PC-9 (cell line): ENCODE results near the gene ISG15. TPM values are rescaled to one million over a fixed set of nuclear protein-coding genes. Genes with fewer than 3 reads are reported as not detected.
"Not testable (repeated sequence)": the region's sequence is repeated elsewhere in the genome, so short reads cannot be mapped to it uniquely, and the experiment has no call there.

Source experiments
- BruUV-seq: library from RNA; stranded (reverse); fragments of 400-500 nt; replicated peaks from 2 replicates; lab custom pipeline; 2021; lab: Mats Ljungman, UMichigan
- CTCF ChIA-PET: fragments of 300-600 bp; sonication (Branson Sonifier 250); formaldehyde crosslinking; loops from one replicate; lab custom pipeline; 2022; ENCODE audit warnings: antibody characterized with exemption; lab: Charles Lee
- POLR2A ChIA-PET: fragments of 300-600 bp; sonication (Branson Sonifier 250); formaldehyde crosslinking; loops from one replicate; lab custom pipeline; 2022; ENCODE audit warnings: antibody characterized with exemption; ENCODE audit not compliant: unreplicated experiment; lab: Charles Lee
- DNase-seq, 2 experiments: peaks; one replicate each; pipeline versions ENCODE4 v3.0.0 to v3.0.0-alpha.2; 2015 to 2022; ENCODE audit warnings: mixed read lengths in 1 of 2
- H2AFZ ChIP-seq: fragments of 200-600 bp; sonication (generic); 2 replicates; pipeline ENCODE4 v1.8.1; 2017; ENCODE audit warnings: antibody characterized with exemption
- H3F3A ChIP-seq: fragments of 200-600 bp; sonication (generic); 2 replicates; pipeline ENCODE4 v1.8.1; 2017; ENCODE audit warnings: antibody characterized with exemption, mild to moderate bottlenecking, low read depth; ENCODE audit not compliant: insufficient read depth
- H3K27ac ChIP-seq: fragments of 200-600 bp; sonication (generic); 2 replicates; pipeline ENCODE4 v1.6.1; 2016; ENCODE audit warnings: mixed run types
- H3K27me3 ChIP-seq: fragments of 200-600 bp; sonication (generic); 2 replicates; pipeline ENCODE4 v1.6.1; 2016; ENCODE audit warnings: low read depth, mixed run types; ENCODE audit not compliant: insufficient read depth
- H3K36me3 ChIP-seq: fragments of 200-600 bp; sonication (generic); 2 replicates; pipeline ENCODE4 v1.6.1; 2016; ENCODE audit warnings: low read depth, mixed run types
- H3K4me1 ChIP-seq: fragments of 200-600 bp; sonication (generic); replicated peaks from 2 replicates; pipeline ENCODE4 v1.6.1; 2016; ENCODE audit warnings: mixed run types; ENCODE audit not compliant: insufficient read depth
- H3K4me2 ChIP-seq: fragments of 200-600 bp; sonication (generic); 2 replicates; pipeline ENCODE4 v1.6.1; 2017; ENCODE audit warnings: mixed run types
- H3K4me3 ChIP-seq: fragments of 200-600 bp; sonication (generic); 2 replicates; pipeline ENCODE4 v1.6.1; 2016; ENCODE audit warnings: mixed run types
- H3K79me2 ChIP-seq: fragments of 200-600 bp; sonication (generic); 2 replicates; pipeline ENCODE4 v1.6.1; 2017; ENCODE audit warnings: low read depth, mixed run types
- H3K9me2 ChIP-seq: fragments of 200-600 bp; sonication (generic); 2 replicates; pipeline ENCODE4 v1.8.1; 2017; ENCODE audit warnings: mild to moderate bottlenecking; ENCODE audit not compliant: insufficient read depth
- H3K9me3 ChIP-seq: fragments of 200-600 bp; sonication (generic); 2 replicates; pipeline ENCODE4 v1.8.1; 2016; ENCODE audit warnings: low read depth; ENCODE audit not compliant: insufficient read depth
- H4K20me1 ChIP-seq: fragments of 200-600 bp; sonication (generic); 2 replicates; pipeline ENCODE4 v1.8.1; 2017; ENCODE audit not compliant: insufficient read depth
- CTCF ChIP-seq: fragments of 200-600 bp; sonication (generic); conservative IDR thresholded peaks from 2 replicates; pipeline ENCODE4 v1.6.1; 2017; ENCODE audit warnings: mixed run types, antibody characterized with exemption, mild to moderate bottlenecking, moderate library complexity
- EZH2 ChIP-seq: fragments of 200-600 bp; sonication (generic); IDR thresholded peaks from 2 replicates; pipeline ENCODE4 v1.8.0; 2017; ENCODE audit warnings: antibody characterized with exemption, low read depth
- intact Hi-C: fragments of 100-400 bp; cut with micrococcal nuclease; formaldehyde crosslinking; loops from one replicate; pipeline ENCODE4 v1.10.0; 2022; ENCODE audit not compliant: unreplicated experiment
- total RNA-seq: library from RNA; stranded (reverse); gene quantifications from 2 replicates; pipeline ENCODE4 v1.2.3, GENCODE V29; 2021

The ISG15 gene
- total RNA-seq, 1 experiment from 2014 or later, result 20.9 TPM

- peak overlapping the region; percentile 66 for H2AFZ ChIP-seq
These were observed 37.2 kb upstream of the ISG15 start for GRCh38 chr1:975896-976683.

GRCh38 chr1:976791-977190 lies 36.5 kb upstream of the ISG15 start:
- DNase-seq, POLR2A ChIA-PET: not testable (repeated sequence)

More at GRCh38 chr1:975896-976683, 37.2 kb upstream of the ISG15 start:
- Histone ChIP-seq H3K4me1 (peaks cover 13% of the 10 kb centered on the region), H3K4me2 (peak overlapping the region; percentile 99), H4K20me1 (no peaks in the 10 kb centered on the region), H3K27ac (peak overlapping the region; percentile 59), H3K36me3 (no peaks in the 10 kb centered on the region), H3K79me2 (no peaks in the 10 kb centered on the region), H3K27me3 (no peaks in the 10 kb centered on the region), H3F3A (peaks cover 33% of the 10 kb centered on the region), H3K4me3 (peak overlapping the region; percentile 62; the same call in 1 of the 2 replicates), H3K9me3 (no peaks in the 10 kb centered on the region), H3K9me2 (no peaks in the 10 kb centered on the region)
- TF ChIP-seq CTCF (peak; percentile 83), EZH2 (no peak)
- BruUV-seq, result no TSS peak
- ChIA-PET POLR2A (no interaction called here), CTCF (interaction anchor here (0.6 to 0.7 kb wide), 3 partner anchors 9 to 289 kb away, joined by 3 to 5 read pairs (median 5); no protein-coding TSS in a partner anchor)
- DNase-seq, result peak; percentile 89
- intact Hi-C loops, result loop anchor here (1.0 to 2.0 kb wide), 2 partner anchors 71 to 106 kb away; no protein-coding TSS in a partner anchor

GRCh38 chr1:978069-978834 lies 35.0 kb upstream of the ISG15 start:
- intact Hi-C loops, result no loop called here
- no peak overlapping the region for H3K4me3 ChIP-seq
- TF ChIP-seq EZH2 (no peak), CTCF (no peak)
- H3K27me3 ChIP-seq, result no peaks in the 10 kb centered on the region
- H3K9me2 ChIP-seq, result no peaks in the 10 kb centered on the region
- no peaks in the 10 kb centered on the region for H3K9me3 ChIP-seq
- peaks cover 34% of the 10 kb centered on the region for H3F3A ChIP-seq
- no peak overlapping the region for H3K4me2 ChIP-seq
- BruUV-seq, result no TSS peak
- POLR2A ChIA-PET, result no interaction called here
- CTCF ChIA-PET, result no interaction called here
- H3K4me1 ChIP-seq, result peaks cover 13% of the 10 kb centered on the region
- no peak for DNase-seq
- H3K36me3 ChIP-seq, result no peaks in the 10 kb centered on the region
- no peak overlapping the region for H3K27ac ChIP-seq
- no peak overlapping the region for H2AFZ ChIP-seq
- H4K20me1 ChIP-seq, result no peaks in the 10 kb centered on the region
- H3K79me2 ChIP-seq, result no peaks in the 10 kb centered on the region

More at GRCh38 chr1:976791-977190, 36.5 kb upstream of the ISG15 start:
- not testable (repeated sequence) for H4K20me1 ChIP-seq, BruUV-seq, H3K9me2 ChIP-seq, H3K9me3 ChIP-seq, H3K27me3 ChIP-seq, H3K79me2 ChIP-seq, H3K27ac ChIP-seq, H2AFZ ChIP-seq, H3K4me2 ChIP-seq, H3K36me3 ChIP-seq, H3K4me3 ChIP-seq
- CTCF ChIA-PET, result interaction anchor here (0.6 to 0.7 kb wide), 3 partner anchors 10 to 288 kb away, joined by 3 to 5 read pairs (median 5); no protein-coding TSS in a partner anchor
- Histone ChIP-seq H3F3A (peaks cover 33% of the 10 kb centered on the region), H3K4me1 (peaks cover 13% of the 10 kb centered on the region)
- intact Hi-C loops, result loop anchor here (1.0 to 2.0 kb wide), 2 partner anchors 72 to 106 kb away; no protein-coding TSS in a partner anchor
